ENCODE results near the gene GALNT3. TPM values are rescaled to one million over a fixed set of nuclear protein-coding genes. Genes with fewer than 3 reads are reported as not detected.

GALNT3 gene
- total and polyA plus RNA-seq, 4 donors = 0.29 to 2.3 (median 1.6) TPM

- Histone ChIP-seq H3K36me3 (ENCODE audit: control insufficient read depth in 4 of 4, insufficient read depth in 3 of 4, low read depth in 1 of 4, low read length in 3 of 4) (no peaks in the 10 kb centered on the region), H3K4me1 (ENCODE audit: control insufficient read depth in 4 of 4, insufficient read depth in 4 of 4, low read length in 3 of 4) (no peaks in the 10 kb centered on the region), H3K27me3 (ENCODE audit: control insufficient read depth in 4 of 4, insufficient read depth in 4 of 4, low read length in 3 of 4) (no peaks in the 10 kb centered on the region), H3K4me3 (ENCODE audit: low read depth in 1 of 3, low read length in 3 of 3) (no peak overlapping the region), H3K9ac (ENCODE audit: low read depth in 1 of 2, low read length in 2 of 2) (no peak overlapping the region), H3K9me3 (ENCODE audit: control insufficient read depth in 4 of 4, low read length in 3 of 4) (no peaks in the 10 kb centered on the region), H3K27ac (ENCODE audit: low read depth in 1 of 2, low read length in 2 of 2) (no peak overlapping the region)
- no peak for DNase-seq (ENCODE audit: low spot score)
- TF ChIP-seq ATF3 (IDR thresholded peaks at IDR 0.05) (no peak), SP1 (IDR thresholded peaks at IDR 0.05) (no peak), FOXA1 (IDR thresholded peaks at IDR 0.05) (no peak), RAD21 (IDR thresholded peaks at IDR 0.05) (no peak), HNF4A (conservative IDR thresholded peaks at IDR 0.05) (no peak), RXRA (IDR thresholded peaks at IDR 0.05) (no peak), JUND (IDR thresholded peaks at IDR 0.05) (no peak), NR2F2 (IDR thresholded peaks at IDR 0.05) (no peak), HNF4G (IDR thresholded peaks at IDR 0.05) (no peak), CTCF (IDR thresholded peaks at IDR 0.05; ENCODE audit: low read depth, low read length, missing input control) (no peak), TAF1 (conservative IDR thresholded peaks at IDR 0.05) (no peak), GABPA (IDR thresholded peaks at IDR 0.05 in 1 of 2, conservative IDR thresholded peaks at IDR 0.05 in 1 of 2) (no peak), YY1 (IDR thresholded peaks at IDR 0.05) (no peak), EGR1 (IDR thresholded peaks at IDR 0.05; ENCODE audit: low read depth in 2 of 2) (no peak), FOXA2 (IDR thresholded peaks at IDR 0.05) (no peak)
- TF ChIP-seq, protein P1, sequence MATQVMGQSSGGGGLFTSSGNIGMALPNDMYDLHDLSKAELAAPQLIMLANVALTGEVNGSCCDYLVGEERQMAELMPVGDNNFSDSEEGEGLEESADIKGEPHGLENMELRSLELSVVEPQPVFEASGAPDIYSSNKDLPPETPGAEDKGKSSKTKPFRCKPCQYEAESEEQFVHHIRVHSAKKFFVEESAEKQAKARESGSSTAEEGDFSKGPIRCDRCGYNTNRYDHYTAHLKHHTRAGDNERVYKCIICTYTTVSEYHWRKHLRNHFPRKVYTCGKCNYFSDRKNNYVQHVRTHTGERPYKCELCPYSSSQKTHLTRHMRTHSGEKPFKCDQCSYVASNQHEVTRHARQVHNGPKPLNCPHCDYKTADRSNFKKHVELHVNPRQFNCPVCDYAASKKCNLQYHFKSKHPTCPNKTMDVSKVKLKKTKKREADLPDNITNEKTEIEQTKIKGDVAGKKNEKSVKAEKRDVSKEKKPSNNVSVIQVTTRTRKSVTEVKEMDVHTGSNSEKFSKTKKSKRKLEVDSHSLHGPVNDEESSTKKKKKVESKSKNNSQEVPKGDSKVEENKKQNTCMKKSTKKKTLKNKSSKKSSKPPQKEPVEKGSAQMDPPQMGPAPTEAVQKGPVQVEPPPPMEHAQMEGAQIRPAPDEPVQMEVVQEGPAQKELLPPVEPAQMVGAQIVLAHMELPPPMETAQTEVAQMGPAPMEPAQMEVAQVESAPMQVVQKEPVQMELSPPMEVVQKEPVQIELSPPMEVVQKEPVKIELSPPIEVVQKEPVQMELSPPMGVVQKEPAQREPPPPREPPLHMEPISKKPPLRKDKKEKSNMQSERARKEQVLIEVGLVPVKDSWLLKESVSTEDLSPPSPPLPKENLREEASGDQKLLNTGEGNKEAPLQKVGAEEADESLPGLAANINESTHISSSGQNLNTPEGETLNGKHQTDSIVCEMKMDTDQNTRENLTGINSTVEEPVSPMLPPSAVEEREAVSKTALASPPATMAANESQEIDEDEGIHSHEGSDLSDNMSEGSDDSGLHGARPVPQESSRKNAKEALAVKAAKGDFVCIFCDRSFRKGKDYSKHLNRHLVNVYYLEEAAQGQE (IDR thresholded peaks at IDR 0.05) = no peak
- TF ChIP-seq, protein P2, sequence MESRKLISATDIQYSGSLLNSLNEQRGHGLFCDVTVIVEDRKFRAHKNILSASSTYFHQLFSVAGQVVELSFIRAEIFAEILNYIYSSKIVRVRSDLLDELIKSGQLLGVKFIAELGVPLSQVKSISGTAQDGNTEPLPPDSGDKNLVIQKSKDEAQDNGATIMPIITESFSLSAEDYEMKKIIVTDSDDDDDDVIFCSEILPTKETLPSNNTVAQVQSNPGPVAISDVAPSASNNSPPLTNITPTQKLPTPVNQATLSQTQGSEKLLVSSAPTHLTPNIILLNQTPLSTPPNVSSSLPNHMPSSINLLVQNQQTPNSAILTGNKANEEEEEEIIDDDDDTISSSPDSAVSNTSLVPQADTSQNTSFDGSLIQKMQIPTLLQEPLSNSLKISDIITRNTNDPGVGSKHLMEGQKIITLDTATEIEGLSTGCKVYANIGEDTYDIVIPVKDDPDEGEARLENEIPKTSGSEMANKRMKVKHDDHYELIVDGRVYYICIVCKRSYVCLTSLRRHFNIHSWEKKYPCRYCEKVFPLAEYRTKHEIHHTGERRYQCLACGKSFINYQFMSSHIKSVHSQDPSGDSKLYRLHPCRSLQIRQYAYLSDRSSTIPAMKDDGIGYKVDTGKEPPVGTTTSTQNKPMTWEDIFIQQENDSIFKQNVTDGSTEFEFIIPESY (IDR thresholded peaks at IDR 0.05) = no peak
- TF ChIP-seq, protein P3, sequence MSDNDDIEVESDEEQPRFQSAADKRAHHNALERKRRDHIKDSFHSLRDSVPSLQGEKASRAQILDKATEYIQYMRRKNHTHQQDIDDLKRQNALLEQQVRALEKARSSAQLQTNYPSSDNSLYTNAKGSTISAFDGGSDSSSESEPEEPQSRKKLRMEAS (IDR thresholded peaks at IDR 0.05) = no peak
- 73% methylated on average over 4 of the region's 4 CpGs for WGBS
Observed at GRCh38 chr2:165757906-165758675, 36.0 kb downstream of the GALNT3 start.
